ENCODE measurements around the gene SCAPER.

DNA sequence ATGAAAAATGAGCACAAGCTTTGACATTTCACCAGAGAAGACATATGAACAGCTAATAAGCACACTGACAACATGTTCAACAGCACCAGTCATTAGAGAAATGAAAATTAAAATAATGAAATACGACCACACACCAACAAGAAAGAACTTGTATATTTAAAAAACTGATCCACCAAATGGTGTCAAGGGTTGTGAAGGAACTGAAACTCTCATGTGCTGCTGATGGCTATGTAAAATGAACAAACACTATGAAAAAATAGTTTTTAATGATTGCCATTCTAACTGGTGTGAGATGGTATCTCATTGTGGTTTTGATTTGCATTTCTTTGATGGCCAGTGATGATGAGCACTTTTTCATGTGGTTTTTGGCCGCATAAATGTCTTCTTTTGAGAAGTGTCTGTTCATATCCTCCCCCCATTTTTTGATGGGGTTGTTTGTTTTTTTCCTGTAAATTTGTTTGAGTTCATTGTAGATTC is 193.8 kb downstream of the SCAPER start:
- TF ChIP-seq ARNT (IDR thresholded peaks at IDR 0.05) = no peak
- TF ChIP-seq FOXM1 (IDR thresholded peaks at IDR 0.05; ENCODE audit: borderline replicate concordance) = no peak
- no peak for TF ChIP-seq HDGF (IDR thresholded peaks at IDR 0.05; ENCODE audit: borderline replicate concordance)
- no peak for TF ChIP-seq L3MBTL2 (conservative IDR thresholded peaks at IDR 0.05)
- no peak for TF ChIP-seq ELF4 (IDR thresholded peaks at IDR 0.05)
- TF ChIP-seq TARDBP (IDR thresholded peaks at IDR 0.05) = no peak
- TF ChIP-seq SP1 (IDR thresholded peaks at IDR 0.05) = no peak
- no peak for TF ChIP-seq FOXA1 (IDR thresholded peaks at IDR 0.05)
- TF ChIP-seq NFRKB (IDR thresholded peaks at IDR 0.05) = no peak
- TF ChIP-seq SUZ12 (IDR thresholded peaks at IDR 0.05) = no peak

Measured in HEK293T (cell line).